SK-N-DZ (cell line): ENCODE measurements around the gene TRMT44. TPM values are rescaled to one million over a fixed set of nuclear protein-coding genes. Genes with fewer than 3 reads are reported as not detected.
A peak's percentile ranks its signal among the peaks of the same experiment; 100 is the strongest.
"Not testable (repeated sequence)": the region's sequence is repeated elsewhere in the genome, so short reads cannot be mapped to it uniquely, and the experiment has no call there.

Experiments
- DNase-seq: peaks from one replicate; pipeline ENCODE4 v3.0.0-alpha.2; 2015; ENCODE audit warnings: low spot score
- polyA plus RNA-seq, 2 experiments: library from polyadenylated mRNA; depleted of rRNA; stranded (reverse); fragments of >200 nt; gene quantifications; 2 replicates each; pipeline ENCODE4 v1.2.3, GENCODE V29; 2014

The TRMT44 gene
- 12.6 and 14.7 TPM in 2 replicates for polyA plus RNA-seq (2014; cell fraction: cytosol; rRNA removed)
- polyA plus RNA-seq (2014; cell fraction: nucleus; rRNA removed): 26.7 and 31.3 TPM in 2 replicates

- peak; percentile 80 for DNase-seq
These were observed at the start of gene TRMT44, which contains the start of gene ACOX3 for GRCh38 chr4:8440492-8441311. Gene TRMT44 (plus strand): TSS chr4:8440777. CDS start chr4:8440823, 46 bp downstream. Gene ACOX3 (minus strand): TSS chr4:8440723. CDS start chr4:8416521, 24,202 bp downstream.

GRCh38 chr4:8391071-8391470, 49.5 kb upstream of the TRMT44 start:
- no peak for DNase-seq

GRCh38 chr4:8391972-8392371, 48.6 kb upstream of the TRMT44 start:
- DNase-seq: no peak

DNA sequence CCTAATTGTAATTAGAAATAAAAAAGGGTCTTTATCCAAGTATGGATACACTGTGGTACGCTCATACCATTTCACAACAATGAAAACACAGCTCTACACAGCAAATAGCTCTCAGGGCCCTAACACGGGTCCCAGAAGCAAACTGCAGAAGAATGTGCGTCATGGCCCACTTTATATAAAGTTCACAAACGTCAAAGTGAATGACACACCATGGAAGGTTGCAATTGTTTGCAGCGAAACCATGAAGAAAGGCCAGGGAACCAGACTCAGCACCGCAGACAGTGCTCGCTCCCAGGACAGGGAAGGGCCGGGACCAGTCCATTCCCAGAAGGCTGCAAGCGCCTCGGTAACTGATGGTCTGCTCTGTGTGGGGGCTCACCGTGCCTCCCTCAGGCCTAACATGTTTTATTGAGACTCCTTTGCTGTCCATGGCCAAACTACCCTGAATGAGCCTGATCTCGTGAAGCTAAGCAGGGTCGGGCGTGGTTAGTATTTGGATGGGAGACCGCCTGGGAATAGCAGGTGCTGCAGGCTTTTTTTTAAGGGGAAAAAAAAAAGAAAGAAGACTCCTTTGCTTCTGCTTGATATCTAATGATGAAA, 47.9 kb upstream of the TRMT44 start:
- DNase-seq: no peak

GRCh38 chr4:8393593-8394038, 47.0 kb upstream of the TRMT44 start:
- DNase-seq: peak; percentile 14

DNA sequence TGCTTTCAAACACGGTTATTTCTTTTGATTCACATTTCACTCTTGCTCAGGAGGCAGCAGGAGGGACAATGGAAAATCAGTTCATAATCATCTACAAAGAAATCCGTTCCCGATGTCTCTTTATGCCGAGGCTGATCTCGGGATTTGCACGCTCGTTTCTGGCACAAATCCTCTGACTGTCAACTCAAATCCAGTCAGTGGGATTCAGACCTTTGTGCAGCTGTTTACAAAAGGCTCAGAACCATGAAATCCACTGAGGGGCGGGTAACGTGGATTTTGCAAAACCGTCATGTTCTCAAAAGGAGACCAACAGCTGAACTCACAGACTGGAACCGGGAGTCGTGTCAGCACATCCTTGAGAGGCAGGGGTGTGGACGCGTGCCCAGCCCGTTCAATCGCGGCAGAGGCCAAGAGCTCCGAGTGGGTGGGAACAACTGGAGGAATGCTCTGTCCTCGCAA, 46.5 kb upstream of the TRMT44 start:
- no peak for DNase-seq

DNA sequence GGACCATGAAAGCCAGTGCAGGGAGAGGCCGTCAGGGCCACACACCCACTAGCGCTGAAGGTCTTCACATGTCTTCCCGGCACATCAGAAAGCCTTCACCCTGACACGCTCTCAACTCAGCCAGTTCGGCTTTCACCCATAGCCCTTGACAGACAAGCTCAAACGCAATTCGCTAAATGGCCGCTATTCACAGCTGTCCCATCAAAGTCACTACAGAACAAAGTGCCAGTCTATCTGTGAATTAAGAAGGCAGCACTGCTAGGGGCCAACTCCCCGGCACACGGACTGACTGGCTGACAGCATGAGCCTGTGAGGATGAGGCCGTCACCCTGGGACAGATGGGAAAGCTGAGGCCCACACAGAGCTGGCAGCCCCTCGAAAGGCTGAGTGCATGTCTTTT, 45.8 kb upstream of the TRMT44 start:
- DNase-seq: no peak

DNA sequence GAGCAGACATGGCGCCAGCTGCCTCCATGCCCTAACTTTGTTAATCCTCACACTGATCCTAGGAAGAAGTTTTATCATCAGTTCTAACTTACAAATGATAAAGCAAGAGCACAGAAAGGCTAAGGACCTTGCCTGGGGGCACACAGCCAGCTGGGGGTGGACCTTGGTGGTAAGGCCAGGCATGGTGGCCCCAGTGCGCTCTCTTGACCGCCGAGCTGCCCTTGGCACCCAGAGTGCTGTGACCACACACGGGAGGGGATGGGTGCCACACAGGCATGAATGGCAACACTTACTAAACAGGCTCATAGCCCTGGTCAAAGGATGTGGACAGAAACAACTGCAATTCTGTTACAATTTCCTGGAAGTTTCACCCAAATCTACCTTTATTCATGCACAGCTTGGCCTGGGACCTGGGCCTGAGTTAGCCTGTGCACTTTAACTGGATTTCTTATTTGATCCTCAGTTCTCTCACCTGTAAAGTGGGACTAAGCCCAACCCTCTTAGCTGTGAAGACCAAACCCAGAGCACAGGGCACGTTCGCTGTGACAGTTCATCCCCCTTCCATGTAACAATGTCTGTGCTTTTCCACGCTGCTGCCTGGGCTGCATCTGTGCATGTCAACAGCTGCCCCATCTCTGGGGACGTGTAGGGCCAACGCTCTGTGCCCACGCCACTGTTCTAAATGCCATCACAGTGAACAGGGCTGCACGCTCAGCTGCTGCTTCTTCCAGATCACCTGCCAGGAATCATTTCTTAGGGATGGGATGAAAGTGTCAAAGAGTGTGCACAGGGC, 44.9 kb upstream of the TRMT44 start:
- no peak for DNase-seq

DNA sequence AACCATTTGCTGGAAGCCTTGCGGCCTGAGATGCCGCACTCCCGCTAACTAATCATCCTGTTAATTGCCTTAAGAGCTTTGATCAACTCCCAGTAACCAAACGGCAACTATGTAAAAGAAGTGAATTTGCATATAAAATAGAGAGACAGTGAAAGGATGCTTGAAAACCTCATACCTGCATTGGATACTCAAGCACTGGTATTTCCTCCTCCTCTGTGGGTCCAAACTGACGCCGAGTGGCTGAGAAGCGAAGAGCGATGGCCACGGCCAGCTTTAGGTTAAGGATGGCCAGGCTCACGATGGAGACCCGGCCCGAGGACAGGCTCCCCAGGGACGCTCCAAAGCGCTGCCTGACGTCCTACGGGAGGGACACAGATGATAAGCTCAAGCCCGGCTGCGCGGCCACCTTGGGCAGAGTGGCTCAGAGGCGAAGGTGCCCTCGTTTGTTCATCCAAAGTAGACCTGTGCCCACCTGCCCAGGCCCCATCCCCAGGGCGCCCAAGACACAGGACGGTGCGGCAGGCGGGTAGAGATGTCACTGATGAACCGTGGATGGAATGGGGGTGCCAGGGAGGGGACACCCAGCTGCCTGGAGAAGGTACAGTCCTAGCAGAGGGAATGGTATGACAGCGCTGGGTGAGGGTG, 43.7 kb upstream of the TRMT44 start:
- DNase-seq: no peak

- DNase-seq: no peak
These were observed 42.2 kb upstream of the TRMT44 start for GRCh38 chr4:8398347-8398746.

- no peak for DNase-seq
These were observed 41.3 kb upstream of the TRMT44 start for GRCh38 chr4:8399298-8399697.

- DNase-seq: no peak
These were observed 39.8 kb upstream of the TRMT44 start for GRCh38 chr4:8400632-8401325.

DNA sequence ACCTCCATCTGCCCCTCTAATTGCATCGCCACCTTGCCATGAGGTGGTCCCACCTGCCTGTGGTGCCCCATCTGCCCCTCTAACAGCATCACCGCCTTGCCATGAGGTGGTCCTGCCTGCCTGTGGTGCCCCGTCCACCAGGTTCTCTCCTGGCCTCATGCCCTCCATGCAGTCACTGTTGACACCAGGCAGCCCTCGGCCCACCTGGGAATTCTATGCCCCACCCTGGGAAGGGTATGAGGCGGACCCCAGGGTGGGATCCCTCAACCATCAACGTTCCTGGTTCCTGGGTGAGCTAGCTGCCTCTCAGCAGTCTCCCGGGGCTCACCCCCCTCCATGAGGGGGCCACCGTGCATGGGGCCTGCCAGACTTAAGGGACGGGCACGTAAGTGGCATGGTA, 38.9 kb upstream of the TRMT44 start:
- DNase-seq: no peak

DNA sequence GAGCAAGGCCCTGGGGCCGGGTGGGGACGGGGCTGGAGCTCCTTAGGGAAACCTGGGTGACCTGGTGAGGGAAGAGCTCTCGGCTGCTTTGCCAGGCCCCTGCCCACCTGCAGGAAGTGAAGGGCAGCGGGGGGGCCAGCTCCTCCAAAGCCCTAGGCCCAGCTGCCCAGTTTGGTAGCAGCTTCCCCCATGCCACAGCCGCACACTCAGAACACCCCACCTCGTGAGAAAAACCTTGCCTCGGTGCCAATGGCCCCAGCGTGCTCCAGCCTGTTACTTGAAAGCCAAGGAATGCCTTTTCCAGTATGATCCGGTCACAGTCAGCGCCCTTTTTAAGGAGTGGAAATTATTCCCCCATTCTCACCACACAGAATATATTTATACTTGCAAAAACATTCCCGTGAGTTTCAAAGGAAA, 38.4 kb upstream of the TRMT44 start:
- DNase-seq: no peak

- no peak for DNase-seq
These were observed 37.9 kb upstream of the TRMT44 start for GRCh38 chr4:8402640-8403039.

GRCh38 chr4:8403173-8403753, 37.3 kb upstream of the TRMT44 start:
- peak; percentile 57 for DNase-seq

DNA sequence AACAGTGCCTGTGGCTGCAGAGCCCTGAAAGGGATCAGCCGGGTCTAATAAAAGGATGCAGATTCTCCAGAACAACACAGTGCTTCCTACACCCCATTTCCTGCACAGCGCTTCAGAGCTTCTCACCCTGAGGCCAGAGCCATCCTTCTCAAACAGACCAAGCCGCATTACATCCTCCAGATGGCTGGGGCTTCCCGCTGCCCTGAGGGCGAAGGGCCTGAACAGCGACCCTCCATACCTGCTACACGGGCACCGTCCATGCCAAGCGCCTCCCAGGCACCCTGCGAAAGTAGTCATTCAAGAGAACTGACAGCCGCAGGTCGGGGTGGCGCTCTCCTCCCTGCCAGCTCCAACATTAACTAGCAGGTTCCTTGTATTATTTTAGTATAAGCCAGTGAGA, 36.6 kb upstream of the TRMT44 start:
- no peak for DNase-seq

GRCh38 chr4:8404791-8405515, 35.6 kb upstream of the TRMT44 start:
- no peak for DNase-seq

DNA sequence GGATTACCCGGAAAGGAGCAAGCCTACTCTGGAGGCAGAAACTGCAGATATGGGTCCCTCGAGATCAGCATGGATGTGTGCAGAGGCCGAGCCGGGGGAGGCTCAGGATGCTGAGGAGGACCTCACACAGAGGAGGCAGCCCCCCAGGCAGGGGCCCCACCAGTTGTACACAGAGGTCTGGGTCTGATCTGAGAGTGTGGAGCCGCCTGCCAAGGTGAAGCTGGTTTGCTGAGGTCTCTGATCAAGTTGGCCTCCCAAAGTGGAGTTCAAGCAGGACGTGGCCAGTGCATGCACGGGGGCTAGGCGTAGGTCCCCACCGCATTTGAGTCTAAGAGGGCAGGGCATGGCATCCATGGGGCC, 35.1 kb upstream of the TRMT44 start:
- DNase-seq: no peak

- DNase-seq: not testable (repeated sequence)
These were observed 33.7 kb upstream of the TRMT44 start for GRCh38 chr4:8406887-8407286.
